T-helper 2 cell (primary cell): Measurements from ENCODE around the gene TNPO1.
A peak's percentile ranks its signal among the peaks of the same experiment; 100 is the strongest.

Experiments used
- DNase-seq, 5 experiments: peaks; one replicate each; pipeline versions ENCODE4 v3.0.0 to v3.0.0-alpha.2; 2012 to 2022

The TNPO1 gene

GRCh38 chr5:72936893-72937292, 120.4 kb downstream of the TNPO1 start:
- no peak for DNase-seq

GRCh38 chr5:72937517-72938061, 121.1 kb downstream of the TNPO1 start:
- no peak for DNase-seq

GRCh38 chr5:72938206-72938605, 121.7 kb downstream of the TNPO1 start:
- no peak for DNase-seq

- no peak for DNase-seq
Observed at GRCh38 chr5:72940082-72940481, 123.6 kb downstream of the TNPO1 start.

DNA sequence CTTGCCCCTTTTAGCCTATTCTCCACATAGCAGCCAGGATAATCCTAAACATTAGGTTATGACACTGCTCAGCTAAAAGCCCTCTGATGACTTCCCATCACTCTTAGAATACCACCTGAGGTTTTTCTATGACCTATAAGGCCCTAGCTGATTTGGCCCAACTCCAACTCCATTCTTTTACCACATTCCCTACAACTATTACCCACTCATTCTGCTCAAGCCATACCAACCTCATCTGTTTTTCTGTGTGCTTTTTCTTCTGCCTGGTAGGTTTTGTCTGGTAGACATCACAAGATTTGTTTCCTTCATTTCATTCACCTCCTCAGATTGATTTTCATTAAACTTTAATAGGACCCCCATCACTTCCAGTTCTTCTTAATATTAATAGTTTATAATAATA, 126.8 kb downstream of the TNPO1 start:
- no peak for DNase-seq

GRCh38 chr5:72947498-72947897, 131.0 kb downstream of the TNPO1 start:
- no peak for DNase-seq

- DNase-seq: no peak
Observed at GRCh38 chr5:72949481-72949880, 133.0 kb downstream of the TNPO1 start.

- DNase-seq: no peak
Observed at GRCh38 chr5:72951671-72952468, 135.4 kb downstream of the TNPO1 start.

- no peak for DNase-seq
Observed at GRCh38 chr5:72954389-72954788, 137.9 kb downstream of the TNPO1 start.

DNA sequence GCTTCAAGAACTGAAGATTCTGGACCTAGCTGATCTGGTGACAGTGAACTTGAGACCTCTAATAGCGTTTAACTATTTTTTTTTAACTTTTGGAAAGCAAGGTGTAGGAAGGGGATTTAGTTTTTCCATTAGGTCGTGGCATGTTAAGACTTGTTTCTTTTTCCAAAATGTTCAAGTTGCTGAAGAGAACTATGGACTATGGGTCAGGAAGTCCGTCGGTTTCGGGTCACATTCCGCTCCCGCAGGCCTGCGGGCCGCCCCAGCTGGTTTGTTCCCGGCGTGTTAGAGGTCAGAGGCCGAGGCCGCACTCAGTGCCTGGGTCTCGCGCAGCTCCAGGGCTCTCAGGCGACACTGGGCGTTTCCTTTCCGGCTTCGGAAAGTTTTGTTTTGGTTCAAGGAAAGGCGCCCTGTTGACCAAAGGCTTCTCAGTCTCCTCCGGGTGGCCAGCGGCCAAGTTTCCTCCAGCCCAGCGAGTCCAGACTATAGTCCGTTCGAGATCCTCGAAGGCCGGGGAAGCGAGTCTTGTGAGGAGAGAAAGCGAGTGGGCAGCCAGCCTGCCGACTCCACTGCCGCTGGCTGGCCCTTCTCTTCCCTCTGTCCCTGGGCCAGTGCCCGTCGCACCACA, 138.8 kb downstream of the TNPO1 start:
- no peak for DNase-seq

DNA sequence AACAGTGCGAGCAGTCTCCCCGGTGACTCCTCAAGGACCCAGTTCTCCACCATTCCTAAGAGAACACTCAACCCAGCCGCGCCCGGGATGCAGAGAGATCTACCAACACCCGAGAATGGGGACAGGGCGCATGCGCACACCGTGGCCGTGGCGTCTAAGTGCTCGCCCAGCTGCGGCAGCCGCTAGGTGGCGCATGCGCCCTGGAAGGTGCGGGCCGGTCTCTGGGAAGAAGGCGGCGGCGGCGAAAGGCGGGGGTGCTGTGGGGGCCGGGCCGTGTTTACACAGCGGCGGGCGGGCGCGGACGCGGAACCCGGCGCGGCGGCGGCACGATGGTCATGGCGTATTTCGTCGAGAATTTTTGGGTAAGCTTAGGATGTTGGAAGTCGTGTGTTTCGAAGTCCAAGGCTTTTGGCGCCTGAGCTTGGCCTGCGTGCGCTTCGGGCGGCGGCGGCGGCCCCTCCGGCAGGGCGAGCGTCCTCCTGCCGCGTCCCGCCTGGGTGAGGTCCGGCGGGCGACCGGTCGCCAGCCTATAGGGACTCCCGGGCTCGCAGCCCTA, 139.4 kb downstream of the TNPO1 start, which contains the start of gene FCHO2:
TSS of gene FCHO2 (plus strand) at position 274 of the 556 bp plus-strand sequence. CDS start at position 330, 56 bp downstream.
- peak; percentile 90 to 95 (median 91) for DNase-seq

GRCh38 chr5:72956324-72957140, 140.1 kb downstream of the TNPO1 start:
- DNase-seq: peak in 3 of 5 experiments; percentile 3 to 17 (median 10)

GRCh38 chr5:72957337-72957736, 140.9 kb downstream of the TNPO1 start:
- DNase-seq: no peak

GRCh38 chr5:72959257-72959656, 142.8 kb downstream of the TNPO1 start:
- DNase-seq: no peak
